ENCODE results near the gene AHCYL2. TPM values are rescaled to one million over a fixed set of nuclear protein-coding genes. Genes with fewer than 3 reads are reported as not detected.
"Not testable (repeated sequence)": the region's sequence is repeated elsewhere in the genome, so short reads cannot be mapped to it uniquely, and the experiment has no call there.

AHCYL2 gene
- total and polyA plus RNA-seq, 2 of the 8 experiments (the other 6 are each of a cell fraction or from before 2014, with no cell fraction given), result 20.7 to 25.4 TPM

DNA sequence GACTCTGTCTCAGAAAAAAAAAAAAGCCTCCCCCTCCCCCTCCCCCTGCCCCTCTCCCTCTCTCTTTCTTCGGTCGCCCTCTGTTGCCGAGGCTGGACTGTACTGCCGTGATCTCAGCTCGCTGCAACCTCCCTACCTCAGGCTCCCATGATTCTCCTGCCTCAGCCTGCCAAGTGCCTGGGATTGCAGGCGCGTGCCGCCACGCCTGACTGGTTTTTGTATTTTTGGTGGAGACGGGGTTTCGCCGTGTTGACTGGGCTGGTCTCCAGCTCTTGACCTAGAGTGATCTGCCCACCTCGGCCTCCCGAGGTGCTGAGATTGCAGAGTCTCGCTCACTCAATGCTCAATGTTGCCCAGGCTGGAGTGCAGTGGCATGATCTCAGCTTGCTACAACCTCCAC is 9.1 kb upstream of the AHCYL2 start:
- 97% methylated on average over 10 of the region's 15 CpGs; no CpG with 5 or more reads in 1 of the 2 experiments for WGBS, 2 experiments (ENCODE audit: extremely low coverage in 1 of 2, insufficient coverage in 1 of 2, insufficient read length in 1 of 2, insufficient replicate concordance in 2 of 2, low coverage in 1 of 2, low lambda C conversion rate in 2 of 2, missing lambda C conversion rate in 1 of 2)
- not testable (repeated sequence) for H2BK120ac ChIP-seq (replicated peaks; ENCODE audit: low read depth, low read length); H4K20me1 ChIP-seq (replicated peaks in 1 of 2; ENCODE audit: control insufficient read depth in 1 of 2, insufficient read depth in 2 of 2, low read length in 2 of 2)

More for the DNA sequence above, 9.1 kb upstream of the AHCYL2 start:
- H4K5ac ChIP-seq (ENCODE audit: insufficient read length, low read depth, low read length); FAIRE-seq; H3K79me1 ChIP-seq (ENCODE audit: low read depth, low read length); H3K4me2 ChIP-seq (ENCODE audit: insufficient read depth in 1 of 2, low read depth in 2 of 2, low read length in 2 of 2); H3K9ac ChIP-seq (replicated peaks in 1 of 4; ENCODE audit: extremely low read depth in 1 of 4, low read depth in 3 of 4, low read length in 3 of 4); H3K18ac ChIP-seq (ENCODE audit: extremely low read depth, low read length); H3K14ac ChIP-seq (ENCODE audit: insufficient read length); H2AFZ ChIP-seq (ENCODE audit: low read length); POLR2A ChIA-PET (ENCODE audit: partially characterized antibody); H2BK20ac ChIP-seq (ENCODE audit: low read length); H3K23ac ChIP-seq (ENCODE audit: insufficient read length); H3K4me3 ChIP-seq (ENCODE audit: extremely low read depth in 1 of 4, insufficient read depth in 2 of 4, low read depth in 3 of 4, low read length in 4 of 4); H2AK5ac ChIP-seq (ENCODE audit: low read depth, low read length); DNase-seq (ENCODE audit: low read depth in 1 of 2, low spot score in 2 of 2); H3K23me2 ChIP-seq (ENCODE audit: low read depth, low read length); H3K4me1 ChIP-seq (replicated peaks in 1 of 4; ENCODE audit: control insufficient read depth in 3 of 4, insufficient read depth in 4 of 4, low read length in 3 of 4); H3K56ac ChIP-seq (replicated peaks; ENCODE audit: insufficient read length, low read depth, low read length); H3K27me3 ChIP-seq (replicated peaks in 1 of 4; ENCODE audit: control insufficient read depth in 3 of 4, extremely low read depth in 1 of 4, insufficient read depth in 3 of 4, low read length in 3 of 4); H3K4ac ChIP-seq (replicated peaks; ENCODE audit: insufficient read length, low read depth, low read length); H2BK5ac ChIP-seq (ENCODE audit: low read depth, low read length); H3K27ac ChIP-seq (ENCODE audit: low read depth, low read length); H2BK15ac ChIP-seq (ENCODE audit: low read length); H3K79me2 ChIP-seq (ENCODE audit: control insufficient read depth in 1 of 2, insufficient read depth in 2 of 2, low read length in 2 of 2); H2BK12ac ChIP-seq (ENCODE audit: low read depth, low read length); H4K91ac ChIP-seq (replicated peaks; ENCODE audit: insufficient read length, low read length); H4K8ac ChIP-seq (ENCODE audit: extremely low read depth, insufficient read depth, low read length): not testable (repeated sequence)
- peaks cover 3 to 16% of the 10 kb centered on the region in 2 experiments; a peak in 2 of 4 replicates for H3K9me3 ChIP-seq (ENCODE audit: insufficient read depth in 2 of 2, low read depth in 1 of 2, low read length in 1 of 2)
- CTCF ChIA-PET (ENCODE audit: partially characterized antibody), result interaction anchor here (0.7 to 10.6 kb wide), 4 partner anchors 22 to 152 kb away, joined by 3 to 258 read pairs (median 4); no protein-coding TSS in a partner anchor
- peaks cover 11 to 25% (median 15%) of the 10 kb centered on the region in 4 experiments for H3K36me3 ChIP-seq (ENCODE audit: control insufficient read depth in 2 of 4, insufficient read depth in 4 of 4, low read length in 3 of 4)
